GM23338 (cell line): ENCODE measurements around the gene ABAT.
"Not testable (repeated sequence)": the region's sequence is repeated elsewhere in the genome, so short reads cannot be mapped to it uniquely, and the experiment has no call there.

Source experiments
- CREB1 ChIP-seq: fragments of 250-450 bp; sonication (Bioruptor Pico); IDR thresholded peaks from 2 replicates; pipeline ENCODE4 v1.5.0; 2020; ENCODE audit warnings: low read depth, mild to moderate bottlenecking, moderate library complexity
- CTCF ChIP-seq, 2 experiments: fragments of 200-600 bp in 1 of 2; sonication (generic) in 1 of 2; conservative IDR thresholded peaks; 2 replicates each; pipeline versions ENCODE4 v1.5.1 to v1.6.1; 2016 to 2017; ENCODE audit warnings: antibody characterized with exemption in 2 of 2, low read depth in 2 of 2, mild to moderate bottlenecking in 2 of 2, moderate library complexity in 1 of 2
- EZH2 ChIP-seq: fragments of 200-600 bp; sonication (generic); IDR thresholded peaks from one replicate; pipeline ENCODE4 v1.8.0; 2017; ENCODE audit warnings: antibody characterized with exemption, mild to moderate bottlenecking, low read depth; ENCODE audit not compliant: unreplicated experiment
- EZH2phosphoT487 ChIP-seq: fragments of 200-600 bp; sonication (generic); IDR thresholded peaks from one replicate; pipeline ENCODE4 v1.8.1; 2018; ENCODE audit warnings: antibody characterized with exemption; ENCODE audit not compliant: unreplicated experiment
- JUNB ChIP-seq: IDR thresholded peaks from one replicate; pipeline ENCODE4 v1.6.1; 2016; ENCODE audit warnings: antibody characterized with exemption; ENCODE audit not compliant: unreplicated experiment
- POLR2AphosphoS5 ChIP-seq: IDR thresholded peaks from 2 replicates; pipeline ENCODE4 v1.6.1; 2016; ENCODE audit warnings: antibody characterized with exemption, low read depth
- REST ChIP-seq: IDR thresholded peaks from one replicate; pipeline ENCODE4 v1.6.1; 2018; ENCODE audit warnings: antibody characterized with exemption; ENCODE audit not compliant: unreplicated experiment
- ZNF114 ChIP-seq: fragments of 250-450 bp; sonication (Bioruptor Pico); IDR thresholded peaks from 2 replicates; pipeline ENCODE4 v1.5.0; 2020; ENCODE audit warnings: mild to moderate bottlenecking, moderate library complexity
- ZNF331 ChIP-seq: fragments of 250-450 bp; sonication (Bioruptor Pico); IDR thresholded peaks from 2 replicates; pipeline ENCODE4 v1.5.0; 2020; ENCODE audit warnings: low read depth, mild to moderate bottlenecking, moderate library complexity

GRCh38 chr16:8748944-8749343 is 74.5 kb downstream of the ABAT start:
- TF ChIP-seq CTCF (conservative IDR thresholded peaks at IDR 0.05; ENCODE audit: low read depth in 2 of 2); EZH2; EZH2phosphoT487; JUNB; POLR2AphosphoS5; CREB1; REST; ZNF331 (CRISPR knock-in tag); ZNF114 (CRISPR knock-in tag): not testable (repeated sequence)
